Measurements from ENCODE around the gene CDH5.

The CDH5 gene

DNA sequence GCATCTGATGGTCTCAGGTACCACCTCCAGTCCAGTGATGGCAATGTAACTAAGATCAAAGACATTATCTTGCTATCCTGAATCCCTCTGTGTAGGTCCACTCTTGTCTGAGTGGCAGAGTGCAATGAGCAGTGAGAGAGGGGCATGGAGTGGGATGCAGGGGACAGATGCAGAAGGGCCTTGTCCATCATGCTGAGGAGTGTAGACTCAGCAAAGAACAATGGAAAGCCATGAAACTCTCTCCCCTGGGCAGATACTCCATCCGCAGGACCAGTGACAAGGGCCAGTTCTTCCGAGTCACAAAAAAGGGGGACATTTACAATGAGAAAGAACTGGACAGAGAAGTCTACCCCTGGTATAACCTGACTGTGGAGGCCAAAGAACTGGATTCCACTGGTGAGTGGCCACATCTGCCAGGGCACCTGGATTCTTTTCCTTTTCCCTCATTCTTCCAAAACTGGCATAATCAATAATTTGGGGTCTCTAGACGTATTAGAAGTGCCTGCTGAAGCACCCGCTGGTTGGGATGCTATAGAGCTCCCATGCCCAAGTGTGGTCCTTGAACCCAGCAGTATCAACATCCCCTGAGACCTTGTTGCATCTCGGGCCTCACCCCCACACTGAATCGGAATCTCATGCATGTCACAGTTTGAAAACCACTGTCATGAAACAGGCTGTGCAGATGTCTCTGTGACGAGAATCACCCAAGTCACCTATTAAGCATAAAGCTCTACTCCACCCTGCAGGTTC lies 29.5 kb downstream of the CDH5 start:
- DNase-seq, result no peak

DNA sequence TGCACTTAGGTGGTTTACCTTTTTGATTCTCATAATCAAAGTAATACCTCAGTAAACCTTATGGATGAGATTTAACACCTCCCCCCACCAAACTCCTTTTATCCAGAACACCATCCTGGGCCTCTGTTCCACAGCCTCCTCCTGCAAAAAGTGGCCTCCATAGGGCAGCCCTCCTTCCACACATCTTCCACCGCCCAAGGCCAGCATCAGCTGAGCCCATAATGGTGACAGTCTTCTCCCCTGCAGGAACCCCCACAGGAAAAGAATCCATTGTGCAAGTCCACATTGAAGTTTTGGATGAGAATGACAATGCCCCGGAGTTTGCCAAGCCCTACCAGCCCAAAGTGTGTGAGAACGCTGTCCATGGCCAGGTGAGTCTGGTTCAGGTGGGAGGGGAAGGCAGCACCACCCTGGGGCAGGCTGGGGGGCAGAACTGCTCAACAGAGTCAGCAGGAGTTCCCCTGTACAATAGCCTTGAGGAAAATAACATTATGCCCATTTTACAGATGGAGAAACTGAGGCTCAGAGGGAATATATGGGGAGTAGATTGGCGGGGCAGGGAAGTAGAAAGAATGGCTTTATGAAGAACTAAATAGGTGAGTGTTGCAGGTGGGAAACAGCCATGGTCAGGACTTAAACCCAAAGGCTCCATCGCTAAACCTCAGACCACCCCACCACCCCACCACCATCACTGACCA lies 31.4 kb downstream of the CDH5 start:
- DNase-seq, result no peak

- no peak for DNase-seq
Measured at GRCh38 chr16:66399031-66399430, 32.5 kb downstream of the CDH5 start.

- DNase-seq, result peak; percentile 65
Measured at GRCh38 chr16:66399930-66400329, 33.4 kb downstream of the CDH5 start.

DNA sequence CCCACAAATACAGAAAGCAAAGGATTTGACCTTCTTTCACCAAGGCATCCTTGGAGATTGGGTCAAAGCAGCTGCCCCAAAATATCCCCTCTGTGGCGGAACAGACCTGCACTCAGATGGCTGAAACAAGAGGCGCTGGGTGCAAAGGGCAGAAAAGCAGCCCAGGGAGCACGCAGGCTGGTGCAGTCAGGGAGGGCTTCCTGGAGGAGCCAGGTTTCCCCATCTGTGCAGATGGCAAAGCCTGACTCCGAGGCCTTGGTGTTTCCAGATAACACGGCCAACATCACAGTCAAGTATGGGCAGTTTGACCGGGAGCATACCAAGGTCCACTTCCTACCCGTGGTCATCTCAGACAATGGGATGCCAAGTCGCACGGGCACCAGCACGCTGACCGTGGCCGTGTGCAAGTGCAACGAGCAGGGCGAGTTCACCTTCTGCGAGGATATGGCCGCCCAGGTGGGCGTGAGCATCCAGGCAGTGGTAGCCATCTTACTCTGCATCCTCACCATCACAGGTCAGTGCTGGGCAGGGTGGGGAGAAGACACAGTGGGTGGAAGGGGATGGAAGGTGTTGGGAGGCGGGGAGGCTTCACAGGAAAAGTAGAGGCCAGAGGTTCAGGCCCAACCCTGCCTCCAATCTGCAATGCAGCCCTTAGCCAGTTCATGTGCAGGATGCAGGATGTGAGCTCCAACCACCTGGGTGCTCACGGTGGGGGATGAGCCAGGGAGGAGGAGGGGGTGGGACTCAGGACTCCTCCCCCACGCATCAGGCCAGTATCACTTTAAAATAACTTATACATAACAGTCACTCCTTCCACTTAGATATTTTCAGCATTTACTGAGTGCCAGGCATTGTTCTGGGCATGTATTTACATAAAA lies 34.3 kb downstream of the CDH5 start:
- no peak for DNase-seq

DNA sequence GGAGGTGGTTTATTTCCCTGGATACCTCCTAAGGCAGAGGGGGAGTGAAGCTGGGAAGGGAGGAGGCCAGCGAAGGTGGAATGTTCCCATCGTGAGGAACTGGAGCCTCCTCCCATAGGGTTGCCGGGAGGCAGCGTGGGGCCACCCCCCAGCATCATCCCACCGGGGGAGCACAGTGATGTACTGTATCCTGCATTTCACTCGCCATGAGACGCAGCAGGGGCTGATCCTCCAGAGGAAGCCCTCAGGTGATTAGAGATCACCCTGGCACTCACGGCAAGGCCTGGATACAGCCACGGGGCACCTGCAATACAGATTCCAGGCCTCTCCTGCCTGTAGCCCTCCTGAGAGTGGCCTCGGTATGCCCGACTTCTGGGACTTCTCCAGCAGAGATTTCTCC lies 35.1 kb downstream of the CDH5 start:
- no peak for DNase-seq

GRCh38 chr16:66402166-66402565 lies 35.7 kb downstream of the CDH5 start:
- no peak for DNase-seq

DNA sequence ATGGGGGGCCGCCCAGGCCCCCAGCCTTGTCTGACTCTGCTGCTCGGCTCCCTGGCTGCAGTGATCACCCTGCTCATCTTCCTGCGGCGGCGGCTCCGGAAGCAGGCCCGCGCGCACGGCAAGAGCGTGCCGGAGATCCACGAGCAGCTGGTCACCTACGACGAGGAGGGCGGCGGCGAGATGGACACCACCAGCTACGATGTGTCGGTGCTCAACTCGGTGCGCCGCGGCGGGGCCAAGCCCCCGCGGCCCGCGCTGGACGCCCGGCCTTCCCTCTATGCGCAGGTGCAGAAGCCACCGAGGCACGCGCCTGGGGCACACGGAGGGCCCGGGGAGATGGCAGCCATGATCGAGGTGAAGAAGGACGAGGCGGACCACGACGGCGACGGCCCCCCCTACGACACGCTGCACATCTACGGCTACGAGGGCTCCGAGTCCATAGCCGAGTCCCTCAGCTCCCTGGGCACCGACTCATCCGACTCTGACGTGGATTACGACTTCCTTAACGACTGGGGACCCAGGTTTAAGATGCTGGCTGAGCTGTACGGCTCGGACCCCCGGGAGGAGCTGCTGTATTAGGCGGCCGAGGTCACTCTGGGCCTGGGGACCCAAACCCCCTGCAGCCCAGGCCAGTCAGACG lies 36.2 kb downstream of the CDH5 start:
- no peak for DNase-seq

DNA sequence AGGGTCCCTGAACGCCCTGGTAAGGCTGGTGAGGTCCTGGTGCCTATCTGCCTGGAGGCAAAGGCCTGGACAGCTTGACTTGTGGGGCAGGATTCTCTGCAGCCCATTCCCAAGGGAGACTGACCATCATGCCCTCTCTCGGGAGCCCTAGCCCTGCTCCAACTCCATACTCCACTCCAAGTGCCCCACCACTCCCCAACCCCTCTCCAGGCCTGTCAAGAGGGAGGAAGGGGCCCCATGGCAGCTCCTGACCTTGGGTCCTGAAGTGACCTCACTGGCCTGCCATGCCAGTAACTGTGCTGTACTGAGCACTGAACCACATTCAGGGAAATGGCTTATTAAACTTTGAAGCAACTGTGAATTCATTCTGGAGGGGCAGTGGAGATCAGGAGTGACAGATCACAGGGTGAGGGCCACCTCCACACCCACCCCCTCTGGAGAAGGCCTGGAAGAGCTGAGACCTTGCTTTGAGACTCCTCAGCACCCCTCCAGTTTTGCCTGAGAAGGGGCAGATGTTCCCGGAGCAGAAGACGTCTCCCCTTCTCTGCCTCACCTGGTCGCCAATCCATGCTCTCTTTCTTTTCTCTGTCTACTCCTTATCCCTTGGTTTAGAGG lies 37.1 kb downstream of the CDH5 start:
- no peak for DNase-seq

GRCh38 chr16:66405057-66405783 lies 38.7 kb downstream of the CDH5 start:
- DNase-seq, result no peak

DNA sequence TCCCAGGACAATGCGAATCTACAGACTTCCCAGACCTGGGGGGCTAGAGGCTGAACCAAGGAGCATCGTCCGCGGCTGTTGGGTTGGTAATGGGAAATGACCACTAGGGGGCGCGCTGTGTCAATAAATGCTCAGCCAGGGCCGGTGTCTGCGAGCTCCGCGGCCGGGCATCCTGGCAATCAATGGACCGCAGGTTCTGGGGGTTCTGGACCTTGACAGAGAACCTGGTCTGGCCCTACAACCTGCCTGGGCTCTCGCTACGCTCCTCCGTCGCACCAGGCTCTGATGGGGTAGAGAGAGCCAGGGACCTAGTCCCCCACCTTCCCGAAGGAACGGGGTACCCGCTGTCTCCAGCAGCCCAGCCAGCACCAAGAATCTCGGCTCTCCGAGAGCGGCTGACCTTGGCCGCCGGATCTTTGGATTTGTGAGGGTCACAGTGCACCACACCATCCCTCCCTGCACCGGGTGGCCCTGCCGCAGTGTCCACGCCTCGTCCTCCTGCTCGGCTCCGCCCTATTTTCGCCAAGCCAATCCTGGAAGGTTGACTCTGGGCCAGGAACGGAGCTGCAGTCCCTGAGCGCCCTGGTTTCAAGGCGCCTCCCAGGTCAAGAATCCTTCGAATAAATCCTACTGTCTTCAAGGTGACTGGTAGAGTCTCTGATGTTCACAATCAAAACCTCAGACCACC lies 40.2 kb downstream of the CDH5 start:
- DNase-seq, result peak; percentile 51

GRCh38 chr16:66408163-66409048 lies 41.9 kb downstream of the CDH5 start:
- DNase-seq, result no peak

DNA sequence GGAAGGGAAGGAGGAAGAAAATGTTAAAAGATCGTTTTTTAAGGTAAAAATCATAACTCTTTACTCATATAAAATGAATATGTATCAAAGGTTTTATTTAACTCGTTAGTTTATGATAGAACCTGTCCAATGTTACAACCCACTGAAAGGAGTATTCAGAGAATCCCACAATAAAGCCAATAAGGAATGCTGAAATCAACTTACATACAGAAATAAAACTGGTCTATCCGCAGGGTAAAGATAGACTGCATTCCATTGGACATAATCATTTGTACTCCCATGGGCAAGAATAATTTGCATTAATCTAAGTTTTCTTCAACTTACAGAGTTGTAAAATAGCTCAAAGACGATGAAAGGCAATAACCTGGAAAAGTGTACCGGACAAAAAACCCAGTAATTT lies 42.7 kb downstream of the CDH5 start:
- no peak for DNase-seq

GRCh38 chr16:66412182-66412581 lies 45.7 kb downstream of the CDH5 start:
- no peak for DNase-seq

DNA sequence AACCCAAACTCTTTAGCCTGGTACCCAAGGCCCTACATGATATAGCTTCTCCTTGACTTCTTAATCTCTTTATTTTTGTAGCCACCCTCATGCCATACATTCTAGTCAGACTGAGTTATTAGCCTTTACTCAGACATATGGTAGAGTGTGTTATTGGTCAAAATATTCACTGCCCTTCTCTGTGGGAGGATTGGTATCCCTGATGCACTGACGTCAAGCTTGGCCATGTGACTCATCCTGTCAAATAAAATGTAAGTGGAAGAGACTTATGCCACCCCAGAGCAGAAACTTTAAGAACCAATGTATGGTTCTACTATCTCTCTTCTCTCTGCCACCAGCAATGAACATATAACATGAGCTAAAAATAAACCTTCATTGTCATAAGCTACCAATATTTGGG lies 48.4 kb downstream of the CDH5 start:
- DNase-seq, result no peak

DNA sequence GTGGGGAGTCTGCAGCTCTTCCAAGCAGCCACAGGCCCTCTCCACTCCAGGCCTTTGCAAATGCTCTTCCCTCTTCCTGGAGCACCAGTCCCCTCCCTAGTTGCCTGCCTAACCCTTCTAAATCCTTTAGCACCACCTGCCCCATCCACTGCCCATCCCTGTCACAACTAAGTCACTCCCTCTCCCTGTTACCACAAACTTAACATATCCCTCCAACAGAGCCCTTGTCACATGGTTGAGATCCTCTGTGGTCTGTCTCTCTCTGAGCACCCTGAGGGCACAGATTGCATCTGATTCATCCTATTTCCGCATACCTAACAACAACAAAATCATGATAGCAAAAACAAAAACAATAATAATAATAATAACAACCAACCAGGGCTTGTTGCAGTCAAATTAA lies 49.6 kb downstream of the CDH5 start:
- DNase-seq, result no peak

- no peak for DNase-seq
Measured at GRCh38 chr16:66416939-66417700, 50.6 kb downstream of the CDH5 start.

DNA sequence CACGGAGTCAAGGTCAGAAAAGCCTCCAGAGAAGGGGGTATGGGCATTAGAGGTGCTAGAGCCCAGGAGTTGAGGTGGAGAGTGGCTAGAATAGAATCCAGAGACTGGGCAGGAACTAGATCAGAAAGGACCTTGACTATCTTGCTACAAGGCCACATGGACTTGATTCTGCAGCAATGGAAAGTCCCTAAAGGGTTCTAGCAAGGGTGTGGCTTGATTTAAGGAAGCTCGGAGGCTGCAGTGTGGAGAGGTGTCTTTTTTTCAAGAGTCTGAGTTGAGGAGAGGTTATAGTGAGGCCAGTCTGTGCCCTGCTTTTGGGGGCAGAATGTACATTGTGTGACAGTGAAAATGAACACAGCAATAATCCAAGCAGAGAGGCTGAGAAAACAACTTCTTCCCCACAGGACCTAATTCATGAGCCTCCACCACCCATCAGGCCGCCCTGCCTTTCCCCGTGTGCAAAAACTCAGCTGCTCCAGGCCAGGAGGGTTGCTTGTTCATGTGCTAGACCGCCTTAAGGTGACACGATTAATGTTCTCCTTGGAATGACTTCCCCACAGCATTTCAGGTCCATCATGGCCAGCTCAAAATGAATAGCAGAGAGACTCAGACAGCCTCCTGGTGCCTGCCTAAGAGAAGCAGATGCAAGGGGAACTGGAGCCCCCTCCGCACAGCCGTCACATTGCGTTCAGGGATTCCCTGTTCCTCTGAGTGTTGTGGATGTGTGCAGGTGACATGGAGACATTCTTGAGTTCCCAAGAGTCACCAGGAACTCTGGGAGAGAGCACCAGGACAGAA lies 51.9 kb downstream of the CDH5 start:
- no peak for DNase-seq

GRCh38 chr16:66419527-66419926 lies 53.0 kb downstream of the CDH5 start:
- no peak for DNase-seq

All from NCI-H1092 (cell line).